GM19463 (cell line): ENCODE measurements around the gene SLC39A10.
"Not testable (repeated sequence)": the region's sequence is repeated elsewhere in the genome, so short reads cannot be mapped to it uniquely, and the experiment has no call there.

Source experiments
- ATAC-seq: cut with Tn5 transposase; IDR thresholded peaks from one replicate; pipeline ENCODE4 v1.9.1; 2021; ENCODE audit warnings: mild to moderate bottlenecking, moderate library complexity; ENCODE audit not compliant: unreplicated experiment

The SLC39A10 gene

GRCh38 chr2:195656859-195657633 lies at the start of gene SLC39A10:
SLC39A10 (plus strand) TSS chr2:195657226; CDS start chr2:195680043, 22,817 bp downstream.
- ATAC-seq: peak; percentile 63

- no peak for ATAC-seq
Measured at GRCh38 chr2:195608768-195609454, 48.1 kb upstream of the SLC39A10 start.

GRCh38 chr2:195610717-195611116 lies 46.3 kb upstream of the SLC39A10 start:
- no peak for ATAC-seq

- no peak for ATAC-seq
Measured at GRCh38 chr2:195612611-195613495, 44.2 kb upstream of the SLC39A10 start.

GRCh38 chr2:195613922-195614321 lies 43.1 kb upstream of the SLC39A10 start:
- no peak for ATAC-seq

GRCh38 chr2:195619590-195619989 lies 37.4 kb upstream of the SLC39A10 start:
- ATAC-seq: no peak

- no peak for ATAC-seq
Measured at GRCh38 chr2:195620501-195620900, 36.5 kb upstream of the SLC39A10 start.

GRCh38 chr2:195622966-195623365 lies 34.1 kb upstream of the SLC39A10 start:
- peak; percentile 74 for ATAC-seq

GRCh38 chr2:195626507-195626906 lies 30.5 kb upstream of the SLC39A10 start:
- ATAC-seq: no peak

GRCh38 chr2:195628666-195629065 lies 28.4 kb upstream of the SLC39A10 start:
- ATAC-seq: no peak

GRCh38 chr2:195632856-195633572 lies 24.0 kb upstream of the SLC39A10 start:
- ATAC-seq: no peak

GRCh38 chr2:195633573-195633870 lies 23.5 kb upstream of the SLC39A10 start:
- ATAC-seq: no peak

- ATAC-seq: no peak
Measured at GRCh38 chr2:195633974-195634373, 23.1 kb upstream of the SLC39A10 start.

- no peak for ATAC-seq
Measured at GRCh38 chr2:195636890-195637289, 20.1 kb upstream of the SLC39A10 start.

GRCh38 chr2:195638750-195639149 lies 18.3 kb upstream of the SLC39A10 start:
- no peak for ATAC-seq

GRCh38 chr2:195639238-195639858 lies 17.7 kb upstream of the SLC39A10 start:
- ATAC-seq: no peak

GRCh38 chr2:195639959-195640358 lies 17.1 kb upstream of the SLC39A10 start:
- no peak for ATAC-seq

- ATAC-seq: no peak
Measured at GRCh38 chr2:195642027-195642678, 14.9 kb upstream of the SLC39A10 start.

GRCh38 chr2:195642679-195643068 lies 14.4 kb upstream of the SLC39A10 start:
- ATAC-seq: no peak

- ATAC-seq: not testable (repeated sequence)
Measured at GRCh38 chr2:195644708-195645107, 12.3 kb upstream of the SLC39A10 start.
